Neutrophil (primary cell): ENCODE measurements around the gene CNNM3.

Experiments used
- H3K27ac ChIP-seq: fragments of 200-600 bp; sonication (generic); 2 replicates; pipeline ENCODE4 v1.5.1; 2016; ENCODE audit warnings: mild to moderate bottlenecking, moderate library complexity
- H3K27me3 ChIP-seq: fragments of 200-600 bp; sonication (generic); 2 replicates; pipeline ENCODE4 v1.6.0; 2016; ENCODE audit warnings: mild to moderate bottlenecking
- H3K36me3 ChIP-seq: fragments of 200-600 bp; sonication (generic); 2 replicates; pipeline ENCODE4 v1.5.1; 2017
- H3K4me1 ChIP-seq, 2 experiments: fragments of 200-600 bp in 1 of 2; sonication (generic) in 1 of 2; 1 replicate in 1 of 2; 2 replicates in 1 of 2; pipeline versions ENCODE4 v1.5.1 to v1.6.1; 2013 to 2016; ENCODE audit warnings: low read depth in 1 of 2, low read length in 1 of 2, mild to moderate bottlenecking in 1 of 2, moderate library complexity in 1 of 2; ENCODE audit not compliant: control insufficient read depth in 1 of 2, insufficient read depth in 1 of 2
- H3K4me3 ChIP-seq, 2 experiments: fragments of 200-600 bp in 1 of 2; sonication (generic) in 1 of 2; 1 replicate in 1 of 2; 2 replicates in 1 of 2; pipeline ENCODE4 v1.5.1; 2013 to 2016; ENCODE audit warnings: low read depth in 1 of 2, low read length in 1 of 2, mild to moderate bottlenecking in 1 of 2, moderate library complexity in 1 of 2
- H3K9me3 ChIP-seq: fragments of 200-600 bp; sonication (generic); 2 replicates; pipeline ENCODE4 v1.5.1; 2016
- TF ChIP-seq, protein P1 (sequence below): fragments of 200-600 bp; sonication (generic); IDR thresholded peaks from 2 replicates; pipeline ENCODE4 v1.5.1; 2016; ENCODE audit warnings: antibody characterized with exemption

Gene CNNM3

DNA sequence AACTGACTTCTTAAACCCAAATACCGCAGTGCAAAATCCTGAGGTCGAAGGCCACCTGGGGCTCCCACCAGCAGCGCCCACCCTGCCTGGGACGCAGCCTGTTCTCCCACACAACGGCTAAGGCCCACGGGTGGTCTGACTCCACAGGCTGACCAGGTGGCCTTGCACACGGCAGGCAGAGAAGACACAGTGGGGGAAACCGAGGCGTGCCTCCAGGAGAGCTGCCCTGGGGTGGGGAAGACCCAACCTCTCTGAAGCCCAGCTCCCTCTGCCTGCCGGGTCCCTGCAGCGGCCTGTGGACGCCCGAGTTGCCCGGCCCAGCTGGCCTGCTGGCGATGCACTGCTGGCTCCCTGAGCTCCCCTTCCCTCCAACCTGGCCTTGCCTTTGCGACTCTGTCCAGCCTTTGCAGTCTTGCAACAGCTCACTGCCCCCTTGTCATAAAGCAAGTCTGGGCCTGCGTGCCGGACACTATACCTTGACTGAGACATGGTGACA is 63.5 kb downstream of the CNNM3 start:
- Histone ChIP-seq H3K27me3 (peaks cover 53% of the 10 kb centered on the region), H3K4me1 (no peaks in the 10 kb centered on the region), H3K27ac (no peak overlapping the region), H3K9me3 (no peaks in the 10 kb centered on the region), H3K36me3 (no peaks in the 10 kb centered on the region), H3K4me3 (no peak overlapping the region)
- TF ChIP-seq, protein P1, sequence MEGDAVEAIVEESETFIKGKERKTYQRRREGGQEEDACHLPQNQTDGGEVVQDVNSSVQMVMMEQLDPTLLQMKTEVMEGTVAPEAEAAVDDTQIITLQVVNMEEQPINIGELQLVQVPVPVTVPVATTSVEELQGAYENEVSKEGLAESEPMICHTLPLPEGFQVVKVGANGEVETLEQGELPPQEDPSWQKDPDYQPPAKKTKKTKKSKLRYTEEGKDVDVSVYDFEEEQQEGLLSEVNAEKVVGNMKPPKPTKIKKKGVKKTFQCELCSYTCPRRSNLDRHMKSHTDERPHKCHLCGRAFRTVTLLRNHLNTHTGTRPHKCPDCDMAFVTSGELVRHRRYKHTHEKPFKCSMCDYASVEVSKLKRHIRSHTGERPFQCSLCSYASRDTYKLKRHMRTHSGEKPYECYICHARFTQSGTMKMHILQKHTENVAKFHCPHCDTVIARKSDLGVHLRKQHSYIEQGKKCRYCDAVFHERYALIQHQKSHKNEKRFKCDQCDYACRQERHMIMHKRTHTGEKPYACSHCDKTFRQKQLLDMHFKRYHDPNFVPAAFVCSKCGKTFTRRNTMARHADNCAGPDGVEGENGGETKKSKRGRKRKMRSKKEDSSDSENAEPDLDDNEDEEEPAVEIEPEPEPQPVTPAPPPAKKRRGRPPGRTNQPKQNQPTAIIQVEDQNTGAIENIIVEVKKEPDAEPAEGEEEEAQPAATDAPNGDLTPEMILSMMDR: no peak

DNA sequence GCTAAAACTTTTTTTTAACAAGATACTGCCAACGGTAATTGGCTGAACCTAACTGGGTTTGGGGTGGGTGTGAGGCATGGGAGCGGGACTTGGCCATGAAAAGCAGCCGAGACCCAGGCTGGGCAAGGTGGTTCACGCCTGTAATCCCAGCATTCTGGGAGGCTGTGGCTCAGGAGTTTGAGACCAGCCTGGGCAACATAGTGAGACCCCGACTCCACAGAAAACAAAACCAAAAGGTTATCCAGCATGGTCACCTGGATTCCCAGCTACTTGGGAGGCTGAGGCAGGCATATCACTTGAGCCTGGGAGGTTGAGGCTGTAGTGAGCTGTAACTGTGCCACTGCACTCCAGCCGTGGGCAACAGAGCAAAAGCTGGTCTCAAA is 64.8 kb downstream of the CNNM3 start:
- no peak overlapping the region for H3K4me3 ChIP-seq
- no peak overlapping the region for H3K27ac ChIP-seq
- peaks cover 0 to 3% of the 10 kb centered on the region in 2 experiments for H3K4me1 ChIP-seq
- no peaks in the 10 kb centered on the region for H3K36me3 ChIP-seq
- TF ChIP-seq, protein P1: no peak
- H3K9me3 ChIP-seq: no peaks in the 10 kb centered on the region
- peaks cover 43% of the 10 kb centered on the region for H3K27me3 ChIP-seq

DNA sequence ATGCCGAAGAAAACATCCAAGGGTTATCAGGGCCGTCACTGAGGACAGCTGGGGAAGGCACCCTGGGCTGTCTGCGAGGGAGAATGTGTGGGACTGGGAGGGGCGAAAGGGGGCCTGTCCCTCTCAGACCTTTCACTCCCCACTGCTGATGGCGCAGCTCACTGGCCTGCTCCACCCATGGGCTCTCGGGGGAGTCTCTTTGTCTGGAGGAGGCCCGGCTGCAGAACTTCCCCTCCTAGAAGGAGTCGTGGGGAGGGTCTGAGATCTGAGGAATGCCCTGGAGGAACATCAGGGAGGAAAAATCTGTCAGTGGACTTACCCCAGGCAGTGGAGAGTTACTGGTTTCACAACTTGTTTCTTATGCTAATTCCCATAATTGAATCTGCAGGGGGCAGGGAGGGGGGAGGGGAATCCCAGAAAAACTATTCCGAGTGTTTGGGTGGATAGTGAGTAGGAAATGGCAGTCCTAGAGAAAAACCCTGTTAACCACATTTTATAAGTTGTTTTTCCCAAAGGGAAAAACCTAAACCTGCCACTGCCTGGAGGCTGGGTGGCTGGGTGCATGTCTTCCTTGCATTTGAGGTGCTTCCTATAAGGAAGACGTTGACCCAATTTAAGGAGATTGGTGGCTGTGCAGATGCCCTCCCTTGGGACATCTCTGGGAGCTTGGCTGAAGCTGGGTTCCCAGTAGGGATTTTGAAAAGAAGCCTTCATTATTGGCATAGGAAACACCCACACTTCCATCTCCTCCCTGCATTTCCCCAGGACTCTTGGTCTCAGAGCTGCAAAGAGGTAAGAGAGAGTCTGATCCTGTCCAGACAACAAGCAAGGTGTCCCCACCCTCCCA is 65.5 kb downstream of the CNNM3 start:
- TF ChIP-seq, protein P1: no peak
- Histone ChIP-seq H3K27me3 (peaks cover 42% of the 10 kb centered on the region), H3K9me3 (no peaks in the 10 kb centered on the region), H3K4me1 (peaks cover 0 to 4% of the 10 kb centered on the region in 2 experiments), H3K27ac (no peak overlapping the region), H3K4me3 (no peak overlapping the region), H3K36me3 (no peaks in the 10 kb centered on the region)

DNA sequence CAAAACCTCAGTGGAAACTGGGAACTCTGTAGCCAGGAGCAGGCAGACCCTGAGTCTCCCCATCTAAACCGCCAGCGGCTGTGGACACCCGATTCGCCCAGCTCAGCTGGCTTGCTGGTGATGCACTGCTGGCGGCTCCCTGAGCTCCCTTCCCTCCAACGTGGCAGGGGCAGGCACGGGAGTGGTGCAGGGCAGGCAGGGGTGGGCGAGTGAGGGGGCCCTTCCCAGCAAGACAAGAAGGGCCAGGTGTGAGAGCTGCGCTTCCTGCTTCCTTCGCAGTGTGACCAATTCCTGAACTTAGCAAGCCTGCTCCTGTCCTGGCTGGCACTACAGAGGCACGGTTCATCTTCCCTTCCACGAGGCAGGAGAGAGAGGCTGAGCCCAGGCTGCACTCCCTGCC is 66.2 kb downstream of the CNNM3 start:
- Histone ChIP-seq H3K9me3 (no peaks in the 10 kb centered on the region), H3K27me3 (peaks cover 36% of the 10 kb centered on the region), H3K4me1 (peaks cover 0 to 4% of the 10 kb centered on the region in 2 experiments), H3K36me3 (no peaks in the 10 kb centered on the region), H3K27ac (no peak overlapping the region), H3K4me3 (no peak overlapping the region)
- TF ChIP-seq, protein P1: no peak

DNA sequence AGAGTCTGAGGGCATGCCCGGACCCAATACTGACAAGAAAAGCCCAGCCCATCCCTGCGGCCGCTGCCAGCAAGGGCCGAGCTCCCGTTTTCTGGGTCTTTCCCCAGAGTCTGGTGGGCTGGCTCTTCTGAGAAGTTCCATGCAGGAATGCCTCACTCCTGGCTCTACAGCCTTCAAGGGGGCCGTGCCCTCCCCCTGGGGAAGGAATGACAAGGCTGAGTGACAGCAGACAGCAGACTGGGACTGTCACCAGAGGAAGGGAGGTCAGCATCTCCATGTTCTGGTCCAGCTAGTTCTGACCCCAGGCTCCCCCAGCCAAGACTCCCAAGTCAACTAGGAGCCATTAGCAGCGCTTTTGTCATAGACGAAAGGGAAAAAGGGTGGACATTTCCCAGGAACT is 66.8 kb downstream of the CNNM3 start:
- peaks cover 0 to 4% of the 10 kb centered on the region in 2 experiments for H3K4me1 ChIP-seq
- no peak overlapping the region for H3K4me3 ChIP-seq
- no peaks in the 10 kb centered on the region for H3K36me3 ChIP-seq
- H3K27me3 ChIP-seq: peaks cover 31% of the 10 kb centered on the region
- H3K27ac ChIP-seq: no peak overlapping the region
- no peaks in the 10 kb centered on the region for H3K9me3 ChIP-seq
- TF ChIP-seq, protein P1: no peak
